ENCODE results near the gene GRK3.
"Not testable (repeated sequence)": the region's sequence is repeated elsewhere in the genome, so short reads cannot be mapped to it uniquely, and the experiment has no call there.

The GRK3 gene

GRCh38 chr22:25570486-25570885, 6.0 kb downstream of the GRK3 start:
- H3K18ac ChIP-seq (ENCODE audit: low read length), result no peak overlapping the region
- no peak overlapping the region for H3K9ac ChIP-seq (ENCODE audit: low read length)
- H4K12ac ChIP-seq (ENCODE audit: low read depth, low read length), result no peak overlapping the region
- no peaks in the 10 kb centered on the region for H3K27me3 ChIP-seq (ENCODE audit: insufficient read depth, low read length)
- H3K4me2 ChIP-seq (ENCODE audit: low read length), result no peak overlapping the region
- no peaks in the 10 kb centered on the region for H3K79me2 ChIP-seq (ENCODE audit: control insufficient read depth, insufficient read depth, low read length, poor library complexity)
- no peak overlapping the region for H2AFZ ChIP-seq (ENCODE audit: insufficient read depth, low read length, poor library complexity)
- H4K91ac ChIP-seq (ENCODE audit: low read depth, low read length), result no peak overlapping the region
- H3K4ac ChIP-seq (ENCODE audit: low read depth, low read length), result no peak overlapping the region
- peaks cover 0 to 1% of the 10 kb centered on the region in 2 experiments for H3K4me1 ChIP-seq (ENCODE audit: control insufficient read depth in 1 of 2, insufficient read depth in 2 of 2, low read length in 2 of 2)
- H3K36me3 ChIP-seq (ENCODE audit: control insufficient read depth in 1 of 2, insufficient read depth in 2 of 2, low read length in 2 of 2), result no peaks in the 10 kb centered on the region
- H3K4me3 ChIP-seq (ENCODE audit: low read depth, low read length), result no peak overlapping the region
- no CpG with 5 or more reads among the region's 2 CpGs for WGBS (ENCODE audit: extremely low coverage, insufficient coverage, insufficient read length)
- H2AK5ac ChIP-seq (ENCODE audit: low read length), result no peak overlapping the region
- no peak overlapping the region for H2BK5ac ChIP-seq (ENCODE audit: low read depth, low read length, poor library complexity)
- no peaks in the 10 kb centered on the region for H3K9me3 ChIP-seq (ENCODE audit: insufficient read depth, low read depth, low read length)
- no peak overlapping the region for H2BK12ac ChIP-seq (ENCODE audit: low read length)
- no peak overlapping the region for H3K27ac ChIP-seq (ENCODE audit: low read depth, low read length)
- no peaks in the 10 kb centered on the region for H3K79me1 ChIP-seq (ENCODE audit: low read length)
- H4K8ac ChIP-seq (ENCODE audit: low read depth, low read length), result no peak overlapping the region
- no peak for DNase-seq
- no peak overlapping the region for H2BK120ac ChIP-seq (ENCODE audit: insufficient read depth, low read length, poor library complexity)
- H3K23ac ChIP-seq (ENCODE audit: low read length), result no peak overlapping the region
- H3K14ac ChIP-seq (ENCODE audit: low read length), result no peak overlapping the region

- not testable (repeated sequence) for H3K4me2 ChIP-seq (ENCODE audit: low read length); H2BK5ac ChIP-seq (ENCODE audit: low read depth, low read length, poor library complexity); H3K4me3 ChIP-seq (ENCODE audit: low read depth, low read length); H4K8ac ChIP-seq (ENCODE audit: low read depth, low read length); H4K91ac ChIP-seq (ENCODE audit: low read depth, low read length); H3K9ac ChIP-seq (ENCODE audit: low read length); H3K27me3 ChIP-seq (ENCODE audit: insufficient read depth, low read length); H3K27ac ChIP-seq (ENCODE audit: low read depth, low read length); H2AK5ac ChIP-seq (ENCODE audit: low read length); H3K18ac ChIP-seq (ENCODE audit: low read length); H3K79me1 ChIP-seq (ENCODE audit: low read length); H2BK120ac ChIP-seq (ENCODE audit: insufficient read depth, low read length, poor library complexity); H3K79me2 ChIP-seq (ENCODE audit: control insufficient read depth, insufficient read depth, low read length, poor library complexity); DNase-seq; H3K4ac ChIP-seq (ENCODE audit: low read depth, low read length); H3K36me3 ChIP-seq (ENCODE audit: control insufficient read depth in 1 of 2, insufficient read depth in 2 of 2, low read length in 2 of 2); H3K4me1 ChIP-seq (ENCODE audit: control insufficient read depth in 1 of 2, insufficient read depth in 2 of 2, low read length in 2 of 2); H3K23ac ChIP-seq (ENCODE audit: low read length); H2BK12ac ChIP-seq (ENCODE audit: low read length); H3K14ac ChIP-seq (ENCODE audit: low read length); H2AFZ ChIP-seq (ENCODE audit: insufficient read depth, low read length, poor library complexity); H4K12ac ChIP-seq (ENCODE audit: low read depth, low read length); H3K9me3 ChIP-seq (ENCODE audit: insufficient read depth, low read depth, low read length)
- WGBS (ENCODE audit: extremely low coverage, insufficient coverage, insufficient read length), result no CpG with 5 or more reads among the region's 8 CpGs
Observed at GRCh38 chr22:25571969-25572707, 7.7 kb downstream of the GRK3 start.

- no peak overlapping the region for H2BK12ac ChIP-seq (ENCODE audit: low read length)
- no peak overlapping the region for H2BK120ac ChIP-seq (ENCODE audit: insufficient read depth, low read length, poor library complexity)
- no peak overlapping the region for H4K91ac ChIP-seq (ENCODE audit: low read depth, low read length)
- no peaks in the 10 kb centered on the region for H3K9me3 ChIP-seq (ENCODE audit: insufficient read depth, low read depth, low read length)
- H4K12ac ChIP-seq (ENCODE audit: low read depth, low read length), result no peak overlapping the region
- no peak overlapping the region for H4K8ac ChIP-seq (ENCODE audit: low read depth, low read length)
- no peak overlapping the region for H3K4ac ChIP-seq (ENCODE audit: low read depth, low read length)
- no peak overlapping the region for H2BK5ac ChIP-seq (ENCODE audit: low read depth, low read length, poor library complexity)
- no peak overlapping the region for H2AFZ ChIP-seq (ENCODE audit: insufficient read depth, low read length, poor library complexity)
- no peak overlapping the region for H3K27ac ChIP-seq (ENCODE audit: low read depth, low read length)
- H3K9ac ChIP-seq (ENCODE audit: low read length), result no peak overlapping the region
- no peaks in the 10 kb centered on the region for H3K79me2 ChIP-seq (ENCODE audit: control insufficient read depth, insufficient read depth, low read length, poor library complexity)
- no peak for DNase-seq
- no peak overlapping the region for H3K4me3 ChIP-seq (ENCODE audit: low read depth, low read length)
- no peak overlapping the region for H3K4me2 ChIP-seq (ENCODE audit: low read length)
- H3K23ac ChIP-seq (ENCODE audit: low read length), result no peak overlapping the region
- no peaks in the 10 kb centered on the region for H3K4me1 ChIP-seq (ENCODE audit: control insufficient read depth in 1 of 2, insufficient read depth in 2 of 2, low read length in 2 of 2)
- no peak overlapping the region for H2AK5ac ChIP-seq (ENCODE audit: low read length)
- H3K36me3 ChIP-seq (ENCODE audit: control insufficient read depth in 1 of 2, insufficient read depth in 2 of 2, low read length in 2 of 2), result no peaks in the 10 kb centered on the region
- H3K27me3 ChIP-seq (ENCODE audit: insufficient read depth, low read length), result no peaks in the 10 kb centered on the region
- no peaks in the 10 kb centered on the region for H3K79me1 ChIP-seq (ENCODE audit: low read length)
- no peak overlapping the region for H3K18ac ChIP-seq (ENCODE audit: low read length)
- H3K14ac ChIP-seq (ENCODE audit: low read length), result no peak overlapping the region
Observed at GRCh38 chr22:25572708-25573171, 8.3 kb downstream of the GRK3 start.

GRCh38 chr22:25573841-25574240, 9.4 kb downstream of the GRK3 start:
- no peak overlapping the region for H4K12ac ChIP-seq (ENCODE audit: low read depth, low read length)
- H4K8ac ChIP-seq (ENCODE audit: low read depth, low read length), result no peak overlapping the region

More at GRCh38 chr22:25573841-25574240, 9.4 kb downstream of the GRK3 start:
- no peaks in the 10 kb centered on the region for H3K4me1 ChIP-seq (ENCODE audit: control insufficient read depth in 1 of 2, insufficient read depth in 2 of 2, low read length in 2 of 2)
- WGBS (ENCODE audit: extremely low coverage, insufficient coverage, insufficient read length), result no CpG with 5 or more reads among the region's 5 CpGs
- H3K4me2 ChIP-seq (ENCODE audit: low read length), result no peak overlapping the region
- H3K4me3 ChIP-seq (ENCODE audit: low read depth, low read length), result no peak overlapping the region
- H3K79me1 ChIP-seq (ENCODE audit: low read length), result no peaks in the 10 kb centered on the region
- no peak for DNase-seq
- H3K4ac ChIP-seq (ENCODE audit: low read depth, low read length), result no peak overlapping the region
- no peaks in the 10 kb centered on the region for H3K9me3 ChIP-seq (ENCODE audit: insufficient read depth, low read depth, low read length)
- no peak overlapping the region for H2AK5ac ChIP-seq (ENCODE audit: low read length)
- no peak overlapping the region for H2AFZ ChIP-seq (ENCODE audit: insufficient read depth, low read length, poor library complexity)
- no peak overlapping the region for H2BK120ac ChIP-seq (ENCODE audit: insufficient read depth, low read length, poor library complexity)
- no peak overlapping the region for H2BK5ac ChIP-seq (ENCODE audit: low read depth, low read length, poor library complexity)
- no peak overlapping the region for H2BK12ac ChIP-seq (ENCODE audit: low read length)
- no peaks in the 10 kb centered on the region for H3K36me3 ChIP-seq (ENCODE audit: control insufficient read depth in 1 of 2, insufficient read depth in 2 of 2, low read length in 2 of 2)
- no peak overlapping the region for H3K9ac ChIP-seq (ENCODE audit: low read length)
- H4K91ac ChIP-seq (ENCODE audit: low read depth, low read length), result no peak overlapping the region
- H3K14ac ChIP-seq (ENCODE audit: low read length), result no peak overlapping the region
- no peaks in the 10 kb centered on the region for H3K27me3 ChIP-seq (ENCODE audit: insufficient read depth, low read length)
- H3K79me2 ChIP-seq (ENCODE audit: control insufficient read depth, insufficient read depth, low read length, poor library complexity), result no peaks in the 10 kb centered on the region
- no peak overlapping the region for H3K27ac ChIP-seq (ENCODE audit: low read depth, low read length)
- no peak overlapping the region for H3K18ac ChIP-seq (ENCODE audit: low read length)
- no peak overlapping the region for H3K23ac ChIP-seq (ENCODE audit: low read length)

Data from trophoblast cell (in vitro differentiated cells and primary cell).